C1 segment of cervical spinal cord (tissue), 14 donors: ENCODE measurements around the gene PLXNC1.
A peak's percentile ranks its signal among the peaks of the same experiment; 100 is the strongest.

Experiments used
- DNase-seq, 14 donors: peaks; one replicate each; lab custom pipeline; 2025; lab: John Stamatoyannopoulos, UW

Gene PLXNC1

GRCh38 chr12:94147991-94148738 is at the start of gene PLXNC1:
TSS of gene PLXNC1 (plus strand) at chr12:94148577. CDS start at chr12:94148972, 395 bp downstream.
- peak in 9 of 14 donors; percentile 12 to 75 (median 38) for DNase-seq

- no peak for DNase-seq
Observed at GRCh38 chr12:94099191-94099590, 49.2 kb upstream of the PLXNC1 start.

- no peak for DNase-seq
Observed at GRCh38 chr12:94099632-94100031, 48.7 kb upstream of the PLXNC1 start.

GRCh38 chr12:94100211-94100627 is 48.2 kb upstream of the PLXNC1 start:
- DNase-seq = no peak

DNA sequence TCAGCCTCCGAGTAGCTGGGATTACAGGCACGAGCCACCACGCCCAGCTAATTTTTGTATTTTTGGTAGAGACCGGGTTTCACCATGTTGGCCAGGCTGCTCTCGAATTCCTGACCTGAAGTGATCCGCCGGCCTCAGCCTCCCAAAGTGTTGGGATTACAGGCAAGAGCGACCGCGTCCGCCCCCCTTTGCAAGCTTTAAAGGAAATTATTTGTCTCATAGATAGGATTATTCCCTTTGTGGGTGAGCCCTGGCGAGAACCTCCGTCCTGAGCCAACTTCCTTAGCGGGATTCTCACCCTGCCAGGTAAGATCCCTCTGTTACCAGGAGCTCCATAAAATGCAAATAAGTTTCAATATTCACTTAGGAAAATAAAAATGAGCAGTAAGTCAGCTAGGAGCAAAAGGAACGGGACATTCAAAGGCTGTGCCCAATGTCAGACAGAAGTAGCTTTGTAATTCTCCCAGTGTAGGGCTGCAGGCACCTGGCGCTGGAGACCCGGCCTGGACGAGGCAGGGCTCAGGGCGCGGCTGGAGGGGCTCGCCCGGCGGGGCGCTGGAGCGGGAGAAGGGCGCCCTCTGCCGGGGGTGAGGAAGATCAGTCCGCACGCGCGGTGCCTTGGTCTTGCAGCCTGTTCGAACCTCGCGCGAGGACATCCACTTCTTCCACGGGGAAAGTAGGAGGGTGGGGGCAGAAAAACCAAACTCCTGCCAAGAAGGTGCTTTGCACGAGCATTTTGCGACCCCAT is 47.2 kb upstream of the PLXNC1 start:
- DNase-seq = peak; percentile 2 to 78 (median 30)

DNA sequence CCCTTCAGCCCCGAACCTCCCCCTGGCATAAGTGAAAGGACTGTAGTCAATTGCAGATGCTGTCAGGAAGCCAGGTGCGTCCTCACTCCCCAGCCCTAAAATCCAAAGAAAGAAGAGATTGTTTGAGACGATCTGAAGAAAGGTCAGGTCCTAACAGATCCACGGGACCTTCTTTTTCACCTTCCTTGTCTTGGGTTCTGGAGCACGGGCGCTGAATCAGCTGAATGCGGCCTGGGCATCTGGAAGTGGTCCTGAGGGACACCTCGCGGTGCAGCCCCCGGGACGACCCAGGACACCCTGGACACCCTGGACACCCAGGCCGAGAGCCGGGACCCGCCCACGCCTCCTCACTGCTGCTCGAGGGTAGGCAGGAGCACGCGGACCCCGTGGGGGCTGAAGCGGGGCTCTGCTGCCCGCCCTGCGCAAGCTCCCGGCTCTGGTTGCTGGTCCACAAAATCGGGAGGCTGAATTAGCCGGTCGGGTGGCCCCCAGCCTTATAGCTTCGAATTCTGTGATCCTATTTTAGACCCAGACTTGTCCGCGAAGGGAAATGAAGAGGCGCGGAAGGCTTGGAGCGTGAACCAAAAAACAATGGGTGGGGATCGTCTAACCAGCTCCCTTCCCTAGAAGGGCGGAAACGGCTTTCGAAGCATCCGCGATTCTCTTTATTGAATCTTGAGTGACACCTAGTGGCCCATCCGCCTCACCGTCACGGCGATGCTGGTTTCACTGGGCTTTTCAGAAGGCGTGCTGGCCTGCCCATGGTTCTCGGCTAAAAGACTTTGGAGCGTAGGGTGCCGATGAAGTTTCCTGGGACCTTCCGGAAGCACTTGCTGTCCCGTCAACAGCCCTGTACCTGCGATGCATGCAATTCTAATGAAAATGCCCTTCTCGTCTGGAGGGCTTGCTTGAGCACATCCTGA is 46.4 kb upstream of the PLXNC1 start:
- DNase-seq = peak in 13 of 14 donors; percentile 24 to 75 (median 57)

DNA sequence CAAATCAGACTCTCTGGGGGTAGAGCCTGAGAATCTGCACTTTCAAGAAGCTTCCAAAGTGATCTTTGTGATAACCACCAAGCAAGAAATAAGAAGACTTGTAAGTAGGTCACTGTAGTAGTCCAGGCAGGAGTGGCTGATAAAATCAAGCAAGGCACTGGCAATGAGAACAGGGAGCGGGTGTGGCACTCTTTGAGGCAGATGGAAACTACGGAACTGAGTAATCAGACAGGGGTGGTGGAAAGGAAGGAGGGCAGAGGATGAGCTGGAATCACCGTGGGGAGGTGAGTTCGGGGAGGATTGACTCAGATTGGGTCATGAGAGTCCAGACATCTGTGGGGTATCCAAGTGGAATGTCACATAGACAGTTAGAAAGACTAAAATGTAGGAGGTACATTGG is 44.4 kb upstream of the PLXNC1 start:
- no peak for DNase-seq

DNA sequence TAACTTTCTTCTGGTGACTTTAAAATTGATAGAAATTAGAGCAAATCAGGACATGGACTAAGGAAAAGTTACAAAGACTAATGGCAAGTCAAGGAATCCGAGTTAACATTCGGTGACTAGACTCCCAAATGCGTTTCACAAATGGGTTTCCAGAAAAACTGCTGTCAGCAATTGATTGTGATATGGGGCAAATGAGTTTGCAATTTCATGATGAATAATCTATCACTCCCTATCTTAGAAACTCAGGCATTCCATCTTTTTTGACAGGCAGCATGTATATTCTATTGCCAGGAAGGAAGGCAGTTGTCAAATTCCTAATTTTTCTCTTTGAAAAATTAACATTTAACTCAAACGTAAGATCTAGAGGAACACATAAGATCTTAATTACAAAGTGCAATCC is 40.5 kb upstream of the PLXNC1 start:
- DNase-seq = no peak

DNA sequence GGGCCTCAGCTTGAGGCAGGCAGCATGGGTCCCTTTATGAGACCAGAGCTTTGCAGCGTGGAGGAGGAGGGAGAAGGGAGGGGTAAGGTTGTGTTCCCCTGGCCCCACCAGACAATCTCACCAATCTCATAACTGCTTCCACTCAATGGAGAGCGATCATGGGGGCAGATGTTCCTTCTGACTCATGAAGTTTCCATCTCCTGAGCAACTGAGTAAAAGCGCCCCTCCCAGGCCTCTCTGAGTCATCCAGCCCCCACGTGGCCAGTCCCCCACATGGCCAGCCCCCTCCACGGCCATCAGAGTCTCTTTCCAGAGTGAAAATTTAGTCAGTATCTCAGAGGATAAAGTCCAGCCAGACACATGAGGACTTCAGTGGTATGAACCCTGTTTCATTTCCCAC is 39.2 kb upstream of the PLXNC1 start:
- no peak for DNase-seq

- DNase-seq = no peak
Observed at GRCh38 chr12:94110258-94110657, 38.1 kb upstream of the PLXNC1 start.

DNA sequence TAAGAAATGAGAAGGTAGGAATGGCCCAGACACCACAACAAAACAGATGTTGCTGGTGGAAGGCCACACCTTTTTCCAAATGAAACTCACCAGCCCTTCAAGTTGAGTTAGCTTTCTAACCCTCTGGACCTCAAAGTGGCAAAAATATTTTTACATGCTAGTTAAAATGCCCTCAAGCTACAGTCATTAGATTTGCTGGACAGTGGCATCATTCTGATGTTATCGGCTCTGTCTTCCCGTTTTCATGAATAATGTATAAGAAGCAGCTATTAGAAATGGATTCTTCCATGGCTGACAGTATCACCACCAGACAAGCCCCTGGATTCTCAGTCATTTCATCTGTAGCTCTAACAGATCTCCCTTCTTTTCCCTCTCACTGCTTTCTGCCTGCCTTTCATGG is 37.1 kb upstream of the PLXNC1 start:
- no peak for DNase-seq

DNA sequence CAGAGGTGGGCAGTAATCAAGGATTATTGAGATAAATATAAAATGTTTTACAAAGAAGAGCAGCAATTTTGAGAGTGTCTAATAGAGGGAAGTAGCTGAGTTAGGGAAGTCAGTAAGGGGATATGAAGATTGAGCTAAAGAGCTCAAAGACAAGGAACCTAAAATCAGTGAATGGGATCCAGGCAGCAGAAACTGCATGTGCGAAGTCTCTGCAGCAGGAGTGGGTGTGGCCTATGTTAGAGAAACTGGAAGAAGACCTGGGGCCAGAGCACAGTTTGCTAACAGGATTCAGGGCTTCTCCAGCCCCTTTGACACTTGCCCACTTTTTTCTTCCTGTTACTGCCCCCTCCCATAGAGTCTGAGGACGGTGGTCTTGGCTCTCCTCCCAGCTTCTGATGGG is 36.3 kb upstream of the PLXNC1 start:
- peak in 2 of 14 donors; percentile 2 to 5 for DNase-seq

DNA sequence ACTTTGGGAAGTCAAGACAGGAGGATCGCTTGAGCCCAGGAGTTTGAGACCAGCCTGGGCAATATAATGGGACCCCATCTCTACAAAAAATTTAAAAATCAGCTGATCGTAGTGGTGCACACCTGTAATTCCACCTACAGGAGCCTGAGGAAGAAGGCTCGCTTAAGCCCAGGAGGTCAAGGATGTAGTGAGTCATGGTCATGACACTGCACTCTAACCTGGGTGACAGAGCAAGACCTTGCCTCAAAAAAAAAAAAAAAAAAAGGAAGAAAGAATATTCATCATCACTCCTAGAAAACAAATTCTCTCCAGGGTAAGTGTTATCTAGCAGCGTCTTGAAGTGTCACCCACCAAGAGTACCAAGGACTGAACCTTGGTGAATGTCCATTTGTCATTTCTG is 34.2 kb upstream of the PLXNC1 start:
- DNase-seq = no peak

DNA sequence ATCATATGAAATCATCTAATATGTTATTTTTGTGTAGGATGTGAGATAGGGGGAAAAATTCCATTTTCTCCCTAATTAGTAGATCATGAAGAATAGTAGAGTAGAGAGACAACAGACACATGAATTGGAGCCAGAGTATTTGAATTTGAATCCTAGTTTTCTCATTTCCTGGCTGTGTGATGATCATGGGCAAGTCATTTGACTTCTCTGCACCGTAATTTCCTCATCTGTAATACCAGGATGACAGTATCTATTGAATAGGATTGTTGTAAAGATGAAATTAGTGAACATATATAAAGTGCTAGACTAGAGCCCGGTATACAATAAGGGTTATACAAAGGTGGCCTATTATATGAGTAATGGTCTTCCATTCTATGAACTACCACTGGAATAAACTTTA is 32.2 kb upstream of the PLXNC1 start:
- no peak for DNase-seq

DNA sequence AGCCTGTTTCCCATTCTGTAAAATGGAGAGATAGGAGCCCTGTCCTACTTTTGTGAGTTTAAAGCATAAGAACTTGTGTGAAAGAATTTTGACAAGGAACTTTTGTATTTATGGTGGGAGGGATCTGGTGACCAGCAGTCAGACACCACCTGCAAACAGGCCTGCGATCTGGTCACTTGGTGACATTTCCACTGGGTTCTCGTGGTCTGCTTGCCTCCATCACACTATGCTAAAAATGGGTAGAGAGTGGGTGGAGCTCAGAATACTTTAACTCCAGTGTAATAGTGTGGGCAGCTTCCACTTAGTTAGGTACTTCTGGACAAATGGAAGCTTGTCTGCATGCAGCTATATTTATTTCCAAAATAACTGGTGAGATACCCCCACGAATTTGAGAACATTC is 26.5 kb upstream of the PLXNC1 start:
- no peak for DNase-seq

- DNase-seq = no peak
Observed at GRCh38 chr12:94122591-94122990, 25.8 kb upstream of the PLXNC1 start.

GRCh38 chr12:94123127-94123526 is 25.2 kb upstream of the PLXNC1 start:
- no peak for DNase-seq

GRCh38 chr12:94126067-94126466 is 22.3 kb upstream of the PLXNC1 start:
- DNase-seq = no peak

- DNase-seq = no peak
Observed at GRCh38 chr12:94127239-94128131, 20.9 kb upstream of the PLXNC1 start.

GRCh38 chr12:94128280-94128679 is 20.1 kb upstream of the PLXNC1 start:
- no peak for DNase-seq
